PC-3 (cell line): ENCODE data around the gene WNT7A.

Experiments used
- EZH2phosphoT487 ChIP-seq: fragments of 300-600 bp; sonication (generic); IDR thresholded peaks from 2 replicates; pipeline ENCODE4 v1.6.1; 2018; ENCODE audit warnings: mild to moderate bottlenecking, antibody characterized with exemption, low read length, borderline replicate concordance
- TF ChIP-seq, protein P1 (sequence below): fragments of 300-600 bp; sonication (generic); conservative IDR thresholded peaks from 2 replicates; pipeline ENCODE4 v1.5.1; 2017; ENCODE audit warnings: antibody characterized with exemption, low read depth, mild to moderate bottlenecking, low read length

DNA sequence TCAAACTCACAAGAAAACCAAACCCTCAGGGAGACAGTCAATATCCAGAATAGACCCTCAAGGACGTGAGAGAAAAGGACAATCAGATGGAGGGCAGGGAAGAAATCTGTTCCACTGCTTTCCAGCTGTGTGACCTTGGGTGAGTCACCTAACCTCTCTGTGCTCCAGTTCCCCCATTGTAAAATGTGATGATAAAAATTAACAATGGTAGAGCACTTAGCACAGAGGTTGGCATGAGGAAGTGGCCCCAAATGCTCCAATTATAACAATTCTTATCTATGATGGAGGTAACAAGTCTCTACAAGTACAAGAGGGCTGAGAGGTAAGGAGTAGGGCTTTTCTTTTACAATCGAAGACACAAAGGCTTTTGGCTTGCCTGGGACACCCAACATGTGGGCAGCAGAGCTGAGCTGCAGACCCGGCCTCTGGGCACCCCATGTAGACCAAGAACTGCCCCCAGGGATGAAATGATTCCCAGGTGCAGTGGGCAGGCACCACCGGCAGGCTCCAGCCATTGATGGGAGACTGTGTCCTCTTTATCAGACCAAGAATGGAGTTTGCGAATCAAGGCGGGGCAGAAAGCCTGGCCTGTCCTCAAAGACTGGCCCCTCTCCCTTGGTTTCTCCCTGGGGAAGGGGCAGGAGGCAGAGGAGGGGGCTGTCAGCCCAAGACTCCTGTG is 22.0 kb downstream of the WNT7A start:
- TF ChIP-seq, protein P1, sequence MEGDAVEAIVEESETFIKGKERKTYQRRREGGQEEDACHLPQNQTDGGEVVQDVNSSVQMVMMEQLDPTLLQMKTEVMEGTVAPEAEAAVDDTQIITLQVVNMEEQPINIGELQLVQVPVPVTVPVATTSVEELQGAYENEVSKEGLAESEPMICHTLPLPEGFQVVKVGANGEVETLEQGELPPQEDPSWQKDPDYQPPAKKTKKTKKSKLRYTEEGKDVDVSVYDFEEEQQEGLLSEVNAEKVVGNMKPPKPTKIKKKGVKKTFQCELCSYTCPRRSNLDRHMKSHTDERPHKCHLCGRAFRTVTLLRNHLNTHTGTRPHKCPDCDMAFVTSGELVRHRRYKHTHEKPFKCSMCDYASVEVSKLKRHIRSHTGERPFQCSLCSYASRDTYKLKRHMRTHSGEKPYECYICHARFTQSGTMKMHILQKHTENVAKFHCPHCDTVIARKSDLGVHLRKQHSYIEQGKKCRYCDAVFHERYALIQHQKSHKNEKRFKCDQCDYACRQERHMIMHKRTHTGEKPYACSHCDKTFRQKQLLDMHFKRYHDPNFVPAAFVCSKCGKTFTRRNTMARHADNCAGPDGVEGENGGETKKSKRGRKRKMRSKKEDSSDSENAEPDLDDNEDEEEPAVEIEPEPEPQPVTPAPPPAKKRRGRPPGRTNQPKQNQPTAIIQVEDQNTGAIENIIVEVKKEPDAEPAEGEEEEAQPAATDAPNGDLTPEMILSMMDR, result no peak
- TF ChIP-seq EZH2phosphoT487, result no peak
